ENCODE data around the gene OR7D2.

Gene OR7D2

DNA sequence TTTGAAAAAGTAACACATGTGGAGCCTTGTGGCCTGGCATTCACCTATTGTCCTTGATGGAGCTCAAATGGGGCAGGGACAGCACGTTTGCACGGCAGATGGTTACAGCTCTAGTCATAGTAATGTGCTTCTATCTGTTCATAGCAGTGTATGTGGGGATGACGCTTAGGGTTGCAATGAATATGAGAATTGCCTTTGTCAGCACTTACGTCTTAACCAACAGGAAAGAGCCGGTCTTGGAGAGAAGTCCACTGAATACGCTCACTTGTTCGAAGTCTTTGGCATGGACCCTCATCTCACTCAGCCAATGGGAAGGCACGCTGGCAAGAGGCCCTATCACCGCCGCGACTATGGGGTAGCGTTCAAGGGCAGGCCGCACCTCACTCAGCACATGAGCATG is 18.9 kb upstream of the OR7D2 start:
- no peak for DNase-seq (ENCODE audit: low read depth, low spot score)
- TF ChIP-seq, protein P1, sequence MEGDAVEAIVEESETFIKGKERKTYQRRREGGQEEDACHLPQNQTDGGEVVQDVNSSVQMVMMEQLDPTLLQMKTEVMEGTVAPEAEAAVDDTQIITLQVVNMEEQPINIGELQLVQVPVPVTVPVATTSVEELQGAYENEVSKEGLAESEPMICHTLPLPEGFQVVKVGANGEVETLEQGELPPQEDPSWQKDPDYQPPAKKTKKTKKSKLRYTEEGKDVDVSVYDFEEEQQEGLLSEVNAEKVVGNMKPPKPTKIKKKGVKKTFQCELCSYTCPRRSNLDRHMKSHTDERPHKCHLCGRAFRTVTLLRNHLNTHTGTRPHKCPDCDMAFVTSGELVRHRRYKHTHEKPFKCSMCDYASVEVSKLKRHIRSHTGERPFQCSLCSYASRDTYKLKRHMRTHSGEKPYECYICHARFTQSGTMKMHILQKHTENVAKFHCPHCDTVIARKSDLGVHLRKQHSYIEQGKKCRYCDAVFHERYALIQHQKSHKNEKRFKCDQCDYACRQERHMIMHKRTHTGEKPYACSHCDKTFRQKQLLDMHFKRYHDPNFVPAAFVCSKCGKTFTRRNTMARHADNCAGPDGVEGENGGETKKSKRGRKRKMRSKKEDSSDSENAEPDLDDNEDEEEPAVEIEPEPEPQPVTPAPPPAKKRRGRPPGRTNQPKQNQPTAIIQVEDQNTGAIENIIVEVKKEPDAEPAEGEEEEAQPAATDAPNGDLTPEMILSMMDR (IDR thresholded peaks at IDR 0.05; ENCODE audit: low read depth, low read length): no peak
- in situ Hi-C loops (cut with HindIII; ENCODE audit: low sequenced_read_pairs): no loop called here
- no peak overlapping the region for H3K4me3 ChIP-seq (ENCODE audit: low read depth, low read length)

DNA sequence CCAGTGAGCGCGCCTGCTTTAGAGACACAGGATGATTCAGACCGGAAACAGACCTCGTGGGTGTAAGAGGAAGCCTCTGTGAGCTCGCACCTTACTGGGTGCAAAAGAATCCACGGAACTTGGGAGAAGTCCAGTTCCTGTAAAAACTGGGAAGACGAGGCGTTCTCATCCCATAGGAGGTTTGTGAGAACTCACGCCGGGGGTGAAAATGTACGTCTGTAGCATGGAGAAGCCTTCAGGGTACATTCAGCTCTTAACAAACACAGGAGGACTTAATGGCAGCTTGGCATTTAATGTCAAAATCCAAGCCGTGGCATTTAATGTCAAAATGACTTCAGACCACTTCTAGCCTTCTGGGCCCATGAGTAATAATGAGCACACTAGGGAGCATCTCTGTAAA is 17.4 kb upstream of the OR7D2 start:
- H3K4me3 ChIP-seq (ENCODE audit: low read depth, low read length): no peak overlapping the region
- in situ Hi-C loops (cut with HindIII; ENCODE audit: low sequenced_read_pairs): no loop called here
- DNase-seq (ENCODE audit: low read depth, low spot score): no peak
- TF ChIP-seq, protein P1 (IDR thresholded peaks at IDR 0.05; ENCODE audit: low read depth, low read length): no peak

DNA sequence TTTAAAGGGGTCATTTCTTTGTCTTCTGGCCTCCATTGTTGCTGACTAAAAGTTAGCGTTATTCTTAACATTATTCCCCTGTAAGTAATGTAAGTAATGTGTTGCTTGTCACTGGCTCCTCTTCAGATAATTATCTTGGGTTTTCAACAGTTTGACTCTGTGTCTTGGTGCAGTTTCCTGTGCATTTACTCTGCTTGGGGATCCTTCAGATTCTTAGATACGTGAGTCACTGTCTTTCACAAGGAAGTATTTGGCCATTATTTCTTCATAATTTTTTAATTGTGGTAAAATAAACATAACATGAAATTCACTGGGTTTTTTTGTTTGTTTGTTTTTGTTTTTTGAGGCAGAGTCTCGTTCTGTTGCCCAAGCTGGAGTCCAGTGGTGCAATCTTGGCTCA is 13.5 kb upstream of the OR7D2 start:
- TF ChIP-seq, protein P1 (IDR thresholded peaks at IDR 0.05; ENCODE audit: low read depth, low read length): no peak
- DNase-seq (ENCODE audit: low read depth, low spot score): no peak
- no peak overlapping the region for H3K4me3 ChIP-seq (ENCODE audit: low read depth, low read length)
- in situ Hi-C loops (cut with HindIII; ENCODE audit: low sequenced_read_pairs): no loop called here

DNA sequence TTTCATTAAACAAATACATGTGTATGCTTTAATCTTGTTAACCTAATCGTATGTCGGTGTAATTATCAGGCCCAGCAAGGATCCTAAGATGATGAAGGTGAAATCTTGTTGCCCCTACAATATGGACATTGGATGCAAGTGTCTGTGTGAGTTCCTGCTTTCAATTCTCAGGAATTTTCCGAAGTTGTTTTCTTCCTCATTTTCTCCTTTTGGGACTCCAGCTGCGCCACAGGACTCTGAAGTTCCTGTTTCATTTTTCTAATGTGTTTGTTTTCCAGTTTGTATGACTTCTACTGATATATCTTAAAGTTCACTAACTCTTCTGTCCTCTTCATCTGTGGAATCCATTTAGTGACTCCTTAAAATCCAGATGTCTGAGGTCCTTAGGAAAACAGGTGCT is 11.9 kb upstream of the OR7D2 start:
- H3K4me3 ChIP-seq (ENCODE audit: low read depth, low read length): no peak overlapping the region
- in situ Hi-C loops (cut with HindIII; ENCODE audit: low sequenced_read_pairs): no loop called here
- no peak for DNase-seq (ENCODE audit: low read depth, low spot score)
- TF ChIP-seq, protein P1 (IDR thresholded peaks at IDR 0.05; ENCODE audit: low read depth, low read length): no peak

DNA sequence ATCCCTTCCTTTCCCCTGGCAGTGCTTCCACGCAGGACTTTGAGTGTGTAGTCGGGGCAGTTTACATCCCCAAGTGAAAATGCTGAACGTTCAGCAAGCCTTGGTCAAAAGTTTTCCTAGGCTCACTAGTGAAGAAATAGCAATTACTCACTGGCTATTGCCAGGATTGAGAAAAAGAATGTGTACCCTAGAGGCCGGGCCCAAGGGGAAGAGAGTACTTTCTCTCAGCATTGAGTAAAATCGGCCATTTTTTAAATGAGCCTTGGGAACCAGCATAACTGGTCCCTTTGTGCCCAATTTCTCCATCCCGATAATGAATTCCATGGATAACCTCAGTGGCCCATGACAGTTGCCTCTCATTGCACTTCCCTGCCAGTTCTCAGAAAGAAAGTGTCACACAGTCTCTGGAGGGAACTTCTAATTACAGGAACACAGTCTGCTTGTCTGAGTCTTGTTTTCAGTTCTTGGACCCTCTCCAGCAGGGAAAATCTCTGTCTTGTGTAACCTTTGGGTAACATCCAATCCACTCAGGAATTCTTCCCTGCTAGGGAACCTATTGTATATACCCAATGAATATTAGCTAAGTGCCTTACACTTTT is 7.3 kb upstream of the OR7D2 start:
- in situ Hi-C loops (cut with HindIII; ENCODE audit: low sequenced_read_pairs): no loop called here
- no peak for DNase-seq (ENCODE audit: low read depth, low spot score)
- TF ChIP-seq, protein P1 (IDR thresholded peaks at IDR 0.05; ENCODE audit: low read depth, low read length): no peak
- no peak overlapping the region for H3K4me3 ChIP-seq (ENCODE audit: low read depth, low read length)

DNA sequence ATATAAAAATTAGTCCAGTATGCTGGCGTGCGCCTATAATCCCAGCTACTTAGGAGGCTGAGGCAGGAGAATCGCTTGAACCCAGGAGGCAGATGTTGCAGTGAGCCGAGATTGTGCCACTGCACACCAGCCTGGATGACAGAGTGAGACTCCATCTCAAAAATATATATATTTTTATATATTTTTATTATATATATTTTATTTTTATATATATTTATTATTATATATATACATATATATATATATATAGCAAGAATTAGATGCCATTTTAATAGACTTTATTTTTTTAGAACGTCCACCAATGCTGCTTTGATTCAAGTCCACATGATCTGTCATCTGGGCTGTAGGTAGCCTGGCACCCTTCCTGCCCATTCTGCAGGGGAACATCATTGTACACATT is 3.5 kb upstream of the OR7D2 start:
- TF ChIP-seq, protein P1 (IDR thresholded peaks at IDR 0.05; ENCODE audit: low read depth, low read length): no peak
- DNase-seq (ENCODE audit: low read depth, low spot score): no peak
- no peak overlapping the region for H3K4me3 ChIP-seq (ENCODE audit: low read depth, low read length)
- in situ Hi-C loops (cut with HindIII; ENCODE audit: low sequenced_read_pairs): no loop called here

DNA sequence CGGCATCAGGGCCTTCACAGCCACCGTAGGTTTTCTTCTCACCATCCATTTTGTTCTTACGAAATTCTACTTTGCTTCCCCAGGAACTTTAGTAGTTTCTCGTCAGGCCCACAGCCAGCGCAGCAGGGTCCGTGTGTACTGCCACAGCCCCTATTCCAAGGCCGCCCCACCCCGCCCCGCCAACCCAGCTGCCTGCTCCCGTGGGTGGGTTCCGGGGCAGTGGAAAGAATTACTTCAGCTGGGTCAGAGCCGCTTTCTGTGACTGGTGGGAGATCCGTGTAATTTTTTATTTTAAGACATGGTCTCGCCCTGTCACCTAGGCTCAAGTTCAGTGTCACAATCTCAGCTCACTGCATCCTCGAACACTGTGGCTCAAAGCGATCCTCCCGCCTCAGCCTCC is 4.2 kb downstream of the OR7D2 start:
- TF ChIP-seq, protein P1 (IDR thresholded peaks at IDR 0.05; ENCODE audit: low read depth, low read length): no peak
- DNase-seq (ENCODE audit: low read depth, low spot score): no peak
- in situ Hi-C loops (cut with HindIII; ENCODE audit: low sequenced_read_pairs): no loop called here
- H3K4me3 ChIP-seq (ENCODE audit: low read depth, low read length): no peak overlapping the region
